NCI-H748 (cell line): ENCODE data around the gene SETX.
"Not testable (repeated sequence)": the region's sequence is repeated elsewhere in the genome, so short reads cannot be mapped to it uniquely, and the experiment has no call there.

ENCODE experiments used
- DNase-seq: peaks from one replicate; lab custom pipeline; 2025; ENCODE audit not compliant: unreplicated experiment; lab: John Stamatoyannopoulos, UW

The SETX gene

GRCh38 chr9:132354637-132355355 is at the start of gene SETX:
SETX (minus strand) TSS chr9:132354986; CDS start chr9:132349428, 5,558 bp downstream.
- peak; percentile 98 for DNase-seq

- no peak for DNase-seq
Measured at GRCh38 chr9:132404228-132404881, 49.6 kb upstream of the SETX start.

GRCh38 chr9:132401824-132402223 is 47.0 kb upstream of the SETX start:
- DNase-seq, result no peak

GRCh38 chr9:132395560-132395959 is 40.8 kb upstream of the SETX start:
- DNase-seq, result no peak

GRCh38 chr9:132391449-132391848 is 36.7 kb upstream of the SETX start:
- no peak for DNase-seq

- no peak for DNase-seq
Measured at GRCh38 chr9:132390966-132391365, 36.2 kb upstream of the SETX start.

- no peak for DNase-seq
Measured at GRCh38 chr9:132387133-132387532, 32.3 kb upstream of the SETX start.

GRCh38 chr9:132384376-132384775 is 29.6 kb upstream of the SETX start:
- DNase-seq, result no peak

- DNase-seq, result no peak
Measured at GRCh38 chr9:132383462-132383883, 28.7 kb upstream of the SETX start.

GRCh38 chr9:132381966-132382541 is 27.3 kb upstream of the SETX start:
- DNase-seq, result no peak

GRCh38 chr9:132378416-132378815 is 23.6 kb upstream of the SETX start:
- not testable (repeated sequence) for DNase-seq

GRCh38 chr9:132377769-132378168 is 23.0 kb upstream of the SETX start:
- not testable (repeated sequence) for DNase-seq

- no peak for DNase-seq
Measured at GRCh38 chr9:132372177-132373095, 17.6 kb upstream of the SETX start.

- DNase-seq, result no peak
Measured at GRCh38 chr9:132370592-132370991, 15.8 kb upstream of the SETX start.

- no peak for DNase-seq
Measured at GRCh38 chr9:132369421-132369820, 14.6 kb upstream of the SETX start.

- DNase-seq, result no peak
Measured at GRCh38 chr9:132367613-132368313, 13.0 kb upstream of the SETX start.

GRCh38 chr9:132366481-132366880 is 11.7 kb upstream of the SETX start:
- DNase-seq, result no peak

- no peak for DNase-seq
Measured at GRCh38 chr9:132365986-132366385, 11.2 kb upstream of the SETX start.

GRCh38 chr9:132364068-132364467 is 9.3 kb upstream of the SETX start:
- DNase-seq, result no peak

- no peak for DNase-seq
Measured at GRCh38 chr9:132357764-132358163, 3.0 kb upstream of the SETX start.
